Tongue (tissue), 2 donors: ENCODE results near the gene PIK3C3. TPM values are rescaled to one million over a fixed set of nuclear protein-coding genes. Genes with fewer than 3 reads are reported as not detected.
"Not testable (repeated sequence)": the region's sequence is repeated elsewhere in the genome, so short reads cannot be mapped to it uniquely, and the experiment has no call there.

ENCODE experiments used
- DNase-seq: peaks from one replicate; pipeline ENCODE4 v3.0.0-alpha.2; 2015
- total RNA-seq: library from RNA; depleted of rRNA; stranded (reverse); fragments of >200 nt; gene quantifications from one replicate; pipeline ENCODE4 v1.2.3, GENCODE V29; 2014

Gene PIK3C3
- total RNA-seq, 1 donor from 2014 or later: 67.1 TPM

DNA sequence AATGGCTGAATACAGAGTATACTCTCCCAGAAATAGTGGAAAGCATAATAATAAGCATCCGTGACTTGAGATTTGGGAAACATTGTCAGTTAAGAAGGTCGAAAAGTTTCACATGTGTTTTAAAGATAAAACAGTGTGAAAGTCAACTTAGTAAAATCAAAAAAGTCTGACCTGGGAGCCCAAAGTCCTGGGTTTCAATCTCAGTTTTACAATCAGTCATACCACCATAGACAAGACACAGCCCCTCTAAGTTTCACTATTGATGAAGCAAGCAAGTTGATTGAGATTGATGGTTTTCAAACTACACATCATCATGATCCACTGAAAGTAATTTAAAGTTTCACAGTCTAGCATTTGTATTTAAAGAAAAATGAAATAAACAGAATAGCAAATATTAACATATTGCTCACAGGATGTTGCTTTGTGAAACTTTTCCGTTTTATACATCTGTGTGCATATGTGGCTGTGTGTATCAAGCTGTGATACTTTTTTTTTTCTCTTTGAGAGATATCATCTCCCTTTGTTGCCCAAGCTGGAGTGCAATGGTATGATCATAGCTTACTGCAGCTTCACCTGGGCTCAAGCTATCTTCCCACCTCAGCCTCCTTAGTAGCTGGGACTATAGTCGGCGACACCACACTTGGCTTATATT is 71.1 kb downstream of the PIK3C3 start:
- no peak for DNase-seq

DNA sequence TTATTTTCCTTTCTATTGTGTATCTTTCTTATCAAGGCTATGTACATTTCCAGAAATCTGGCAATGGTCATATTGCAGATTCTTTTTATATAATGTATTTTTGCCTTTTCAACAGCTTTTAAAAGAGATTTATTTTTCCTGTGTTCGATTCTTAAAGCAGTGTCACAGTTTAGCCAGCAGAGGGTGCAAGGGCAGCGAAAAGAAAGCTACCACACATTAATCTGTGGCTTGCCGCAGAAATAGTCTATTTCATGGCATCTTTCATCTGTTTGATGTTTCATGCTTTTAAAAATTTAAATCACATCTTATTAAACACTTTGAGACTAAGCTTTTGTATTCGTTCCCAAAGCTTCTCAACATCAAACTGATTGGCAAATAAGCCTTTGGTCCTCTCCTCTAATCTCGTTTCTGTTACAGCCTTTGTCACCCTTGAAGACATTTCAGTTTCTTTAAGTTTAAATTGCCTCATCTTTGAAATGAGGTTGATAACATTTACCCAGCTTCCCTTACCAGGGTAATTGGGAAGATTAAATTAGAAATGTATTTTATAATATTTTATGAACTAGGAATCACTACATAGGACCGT is 73.3 kb downstream of the PIK3C3 start:
- peak; percentile 35 for DNase-seq

DNA sequence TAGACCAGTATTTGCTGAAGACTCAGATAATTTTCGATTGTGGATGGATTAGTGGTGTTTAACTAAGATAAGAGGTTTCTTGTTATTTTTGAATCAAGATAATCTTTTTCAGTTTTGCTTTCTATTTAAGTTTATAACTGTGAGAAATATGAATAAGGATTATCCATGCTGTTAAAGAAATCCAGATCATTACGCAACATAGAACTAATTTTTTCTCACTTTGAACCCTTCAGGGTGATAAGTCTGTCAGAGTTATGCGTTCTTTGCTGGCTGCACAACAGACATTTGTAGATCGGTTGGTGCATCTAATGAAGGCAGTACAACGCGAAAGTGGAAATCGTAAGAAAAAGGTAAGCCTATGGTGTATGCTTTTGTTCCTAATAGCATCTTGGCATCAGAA is 74.1 kb downstream of the PIK3C3 start:
- DNase-seq: no peak

DNA sequence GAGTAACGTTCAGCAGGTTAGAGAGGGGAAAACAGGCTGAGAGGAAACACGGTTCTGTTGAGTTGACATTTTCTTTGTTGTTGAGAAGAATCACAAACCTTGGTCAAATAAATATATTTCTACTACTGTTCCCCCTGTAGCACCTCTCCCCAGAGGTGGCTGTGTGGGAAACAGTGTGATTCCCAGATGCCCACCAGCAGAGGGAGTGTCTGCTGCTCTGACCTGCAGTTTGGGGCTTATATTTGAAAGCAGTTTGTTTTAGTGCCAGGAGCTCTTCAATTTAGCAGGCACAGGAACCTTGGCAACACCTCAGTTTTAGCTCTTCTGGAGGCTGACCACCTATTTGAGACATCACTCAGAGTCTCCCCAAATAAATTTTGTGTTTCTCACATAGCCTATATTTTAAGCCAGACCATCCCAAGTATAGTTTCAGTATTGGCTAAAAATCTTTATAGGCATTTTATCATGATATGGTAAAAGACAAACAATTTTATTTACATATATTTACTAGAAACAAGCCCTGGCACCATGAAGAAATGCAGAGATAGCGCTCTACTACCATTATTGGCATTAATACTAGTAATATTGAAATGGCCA is 75.7 kb downstream of the PIK3C3 start:
- peak; percentile 9 for DNase-seq

- DNase-seq: no peak
These were observed 77.4 kb downstream of the PIK3C3 start for GRCh38 chr18:42032447-42032846.

GRCh38 chr18:42033137-42033810 is 78.2 kb downstream of the PIK3C3 start:
- no peak for DNase-seq

- no peak for DNase-seq
These were observed 83.9 kb downstream of the PIK3C3 start for GRCh38 chr18:42038936-42039335.

DNA sequence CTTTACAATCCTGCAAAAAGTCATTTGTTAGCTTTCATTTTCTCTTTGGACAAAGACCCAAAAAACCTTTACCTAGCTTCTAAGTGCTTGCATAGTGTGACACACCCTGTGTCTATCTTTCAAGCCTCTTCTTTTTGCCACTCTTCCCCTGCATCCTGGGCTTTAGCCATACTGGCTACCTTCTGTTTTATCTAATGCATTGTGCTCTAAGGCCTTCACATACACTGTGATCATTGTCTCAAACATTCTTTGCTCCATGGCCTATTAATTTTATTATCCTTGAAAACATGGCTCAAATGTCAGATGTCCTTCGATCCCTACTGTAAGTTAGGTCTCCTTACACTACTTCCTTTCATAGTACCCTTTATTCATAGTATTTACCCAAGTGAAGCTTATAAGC is 84.4 kb downstream of the PIK3C3 start:
- no peak for DNase-seq

GRCh38 chr18:42041793-42042192 is 86.8 kb downstream of the PIK3C3 start:
- DNase-seq: no peak

- no peak for DNase-seq
These were observed 90.3 kb downstream of the PIK3C3 start for GRCh38 chr18:42045346-42045745.

- DNase-seq: no peak
These were observed 92.7 kb downstream of the PIK3C3 start for GRCh38 chr18:42047721-42048120.

GRCh38 chr18:42048158-42048557 is 93.1 kb downstream of the PIK3C3 start:
- no peak for DNase-seq

- DNase-seq: not testable (repeated sequence)
These were observed 94.5 kb downstream of the PIK3C3 start for GRCh38 chr18:42049536-42049935.

GRCh38 chr18:42051411-42051810 is 96.4 kb downstream of the PIK3C3 start:
- no peak for DNase-seq

DNA sequence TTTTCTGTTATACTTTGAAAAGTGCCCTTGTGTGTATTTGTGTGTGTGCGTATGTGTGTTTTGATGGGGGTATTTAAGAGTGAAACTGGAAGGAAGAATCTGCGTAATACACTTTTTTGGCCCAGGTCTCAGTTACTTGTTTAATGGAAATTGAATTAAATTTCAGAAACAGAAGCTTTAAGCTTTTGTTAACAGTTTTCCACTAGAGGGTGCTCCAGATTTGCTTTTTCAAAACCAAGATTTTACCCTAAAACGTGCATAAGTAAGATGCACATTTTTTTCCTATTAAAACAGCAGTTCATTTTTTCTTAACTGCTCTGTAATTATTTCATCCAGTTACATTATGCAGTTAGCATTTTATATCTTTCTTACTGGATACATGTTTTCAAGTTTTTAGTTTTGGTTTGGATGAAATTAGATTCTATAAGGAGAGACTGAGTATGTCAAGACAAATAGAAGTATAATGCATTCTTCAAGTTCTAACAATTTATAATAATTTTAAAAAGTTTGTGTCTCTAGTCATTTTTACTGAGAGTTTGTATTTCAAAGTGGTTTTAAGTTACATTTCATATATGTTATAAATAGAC is 97.2 kb downstream of the PIK3C3 start:
- DNase-seq: peak; percentile 31

GRCh38 chr18:42053188-42053781 is 98.3 kb downstream of the PIK3C3 start:
- DNase-seq: peak; percentile 68

DNA sequence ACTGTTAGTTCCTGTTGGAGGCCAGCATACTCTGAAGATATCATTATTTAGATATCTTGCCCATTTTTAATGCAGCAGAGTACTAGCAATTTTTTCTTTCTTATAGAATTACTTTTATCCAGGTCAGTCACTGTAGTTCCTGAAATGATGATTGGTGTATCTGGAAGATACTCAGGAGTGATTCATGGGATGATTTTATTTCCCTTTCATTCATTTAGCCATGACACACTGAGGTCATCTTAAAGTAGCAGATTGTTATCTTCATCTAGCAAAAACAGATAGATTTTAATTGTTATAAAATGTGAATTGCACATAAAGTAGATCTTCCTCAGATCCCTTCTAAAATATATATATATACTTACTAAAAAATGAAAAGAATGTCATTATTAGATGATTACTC is 109.1 kb downstream of the PIK3C3 start:
- DNase-seq: no peak

- no peak for DNase-seq
These were observed 112.5 kb downstream of the PIK3C3 start for GRCh38 chr18:42067518-42067917.

DNA sequence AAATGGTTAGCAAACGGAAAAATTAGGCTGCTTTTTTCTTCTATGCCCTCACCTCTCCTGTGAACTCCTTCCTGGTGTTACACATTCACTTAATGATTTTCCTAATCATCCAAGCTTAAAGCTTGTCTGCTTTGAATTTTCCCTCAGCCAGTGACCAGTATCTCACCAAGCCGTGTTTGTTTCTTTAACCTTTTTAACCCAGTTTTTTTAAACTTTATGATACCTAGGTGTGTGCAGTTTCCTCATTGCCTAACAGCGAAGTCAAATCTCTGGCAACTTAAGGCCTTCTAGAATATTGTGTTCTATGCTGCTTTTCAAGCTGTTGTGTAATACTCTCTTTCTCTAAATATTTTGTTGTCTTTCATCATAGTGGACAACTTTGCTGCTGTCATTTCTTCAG is 113.0 kb downstream of the PIK3C3 start:
- DNase-seq: no peak

- no peak for DNase-seq
These were observed 114.0 kb downstream of the PIK3C3 start for GRCh38 chr18:42069036-42069435.

GRCh38 chr18:42072407-42072806 is 117.4 kb downstream of the PIK3C3 start:
- no peak for DNase-seq

GRCh38 chr18:42074704-42075103 is 119.7 kb downstream of the PIK3C3 start:
- no peak for DNase-seq

DNA sequence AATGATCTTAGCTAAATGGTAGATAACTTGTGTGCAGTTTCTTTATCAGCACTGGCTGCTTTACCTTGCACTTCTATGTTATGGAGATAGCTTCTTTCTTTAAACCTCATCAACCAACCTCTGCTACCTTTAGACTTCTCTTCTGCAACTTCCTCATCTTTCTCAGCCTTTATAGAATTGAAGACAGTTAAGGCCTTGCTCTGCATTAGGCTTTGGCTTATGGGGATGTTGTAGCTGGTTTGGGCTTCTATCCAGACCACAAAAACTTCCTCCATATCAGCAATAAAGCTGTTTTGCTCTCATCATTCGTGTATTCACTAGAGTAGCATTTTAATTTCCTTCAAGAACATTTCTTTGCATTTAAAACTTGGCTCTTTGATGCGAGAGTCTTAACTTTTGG is 123.7 kb downstream of the PIK3C3 start:
- DNase-seq: no peak
